T47D (cell line): ENCODE data around the gene KCTD16.

Experiments used
- DNase-seq, 2 experiments: peaks; one replicate each; pipeline versions ENCODE4 v3.0.0 to v3.0.0-alpha.2; 2011 to 2012; ENCODE audit warnings: low read depth in 1 of 2, low spot score in 1 of 2
- JUND ChIP-seq: IDR thresholded peaks from 2 replicates; pipeline ENCODE4 v1.6.1; 2012; ENCODE audit warnings: low read depth
- in situ Hi-C: cut with HindIII; loops from 2 replicates; pipeline ENCODE4 v1.10.0; 2016; ENCODE audit warnings: low sequenced_read_pairs, low pct_unique_long_range_greater_than_20kb

KCTD16 gene

DNA sequence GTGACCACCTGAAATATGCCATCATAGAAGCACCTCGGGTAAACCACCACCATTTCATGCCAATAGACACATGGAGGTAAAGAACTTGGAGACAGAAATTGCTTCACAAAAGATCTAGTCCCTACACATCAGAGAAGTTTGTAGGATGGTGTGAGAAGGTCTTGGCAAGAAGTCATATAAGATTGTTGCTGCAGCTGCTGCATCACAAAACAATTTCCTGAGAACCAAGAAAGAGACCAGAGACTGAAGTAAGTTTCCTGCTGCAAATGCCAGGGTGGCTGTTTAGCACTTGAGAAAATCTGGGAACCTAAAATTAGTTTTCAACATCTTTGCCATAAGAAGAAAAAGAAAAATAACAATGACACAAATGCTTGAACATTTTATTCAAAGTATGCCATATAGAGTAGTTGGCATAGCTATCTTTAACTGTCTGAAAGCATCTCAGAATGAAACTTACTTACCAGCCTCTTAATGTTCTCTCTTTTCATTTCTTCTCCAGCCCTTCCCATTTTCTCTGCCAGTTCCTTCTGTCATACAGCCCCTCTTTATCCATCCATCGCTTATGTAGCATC lies 114.3 kb downstream of the KCTD16 start:
- in situ Hi-C loops: no loop called here
- TF ChIP-seq JUND: no peak
- no peak for DNase-seq

DNA sequence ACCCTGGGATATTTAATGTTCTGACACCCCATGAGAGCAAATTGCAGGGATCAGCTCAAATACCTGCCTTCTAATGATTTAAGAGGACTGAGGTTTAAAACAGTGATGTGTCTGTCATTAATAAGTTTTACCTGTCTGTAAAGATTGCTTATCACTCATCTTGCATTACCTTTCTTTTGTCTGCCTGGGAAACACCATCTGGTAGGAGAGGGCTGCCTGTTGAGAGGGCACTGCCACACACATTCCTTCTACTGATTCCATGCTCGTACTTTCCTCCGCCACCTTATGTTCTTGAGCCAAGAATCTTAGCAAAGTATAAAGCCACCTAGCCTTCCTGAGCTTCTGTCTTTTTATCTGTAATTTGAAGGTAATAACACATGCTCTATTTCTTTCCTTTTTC lies 118.6 kb downstream of the KCTD16 start:
- in situ Hi-C loops: no loop called here
- no peak for TF ChIP-seq JUND
- no peak for DNase-seq

DNA sequence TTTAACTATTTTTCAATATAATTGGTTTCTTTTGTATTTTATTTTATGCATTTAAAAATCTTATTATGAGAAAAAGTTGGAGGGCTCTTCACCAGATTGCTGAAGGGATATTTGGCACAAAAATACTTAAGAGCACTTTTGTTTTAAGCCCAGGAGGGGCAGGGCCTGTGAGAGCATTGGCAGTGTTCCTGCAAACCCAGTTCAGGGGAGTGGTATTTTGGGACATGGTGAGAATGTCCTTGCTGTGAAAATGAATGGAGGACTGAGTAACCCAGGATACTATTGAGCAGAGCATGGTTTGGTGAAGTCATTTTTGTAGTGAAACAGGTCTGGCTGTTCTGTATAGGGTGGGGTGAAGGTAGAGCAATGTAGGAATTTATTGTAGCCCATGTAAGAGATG lies 121.4 kb downstream of the KCTD16 start:
- no peak for DNase-seq
- in situ Hi-C loops: no loop called here
- no peak for TF ChIP-seq JUND

DNA sequence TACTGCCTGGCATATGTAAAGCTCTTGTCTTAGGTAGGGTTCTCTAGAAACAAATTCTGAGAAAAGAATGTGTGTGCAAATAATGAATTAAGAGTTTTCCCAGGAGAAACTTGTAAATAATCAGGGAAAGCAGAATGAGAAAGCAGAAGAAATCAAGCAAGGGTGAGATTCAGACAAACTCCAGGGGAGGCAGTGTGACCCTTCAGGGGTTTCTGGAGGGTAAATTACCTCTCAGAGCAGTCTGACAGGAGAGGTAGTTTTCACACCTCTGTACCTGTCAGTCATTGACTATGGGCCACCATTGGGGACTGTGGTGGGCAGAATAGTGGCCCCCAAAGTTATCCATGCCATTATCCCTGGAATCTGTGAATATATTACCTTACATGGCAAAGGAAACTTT lies 124.6 kb downstream of the KCTD16 start:
- no peak for TF ChIP-seq JUND
- DNase-seq: no peak
- in situ Hi-C loops: no loop called here

DNA sequence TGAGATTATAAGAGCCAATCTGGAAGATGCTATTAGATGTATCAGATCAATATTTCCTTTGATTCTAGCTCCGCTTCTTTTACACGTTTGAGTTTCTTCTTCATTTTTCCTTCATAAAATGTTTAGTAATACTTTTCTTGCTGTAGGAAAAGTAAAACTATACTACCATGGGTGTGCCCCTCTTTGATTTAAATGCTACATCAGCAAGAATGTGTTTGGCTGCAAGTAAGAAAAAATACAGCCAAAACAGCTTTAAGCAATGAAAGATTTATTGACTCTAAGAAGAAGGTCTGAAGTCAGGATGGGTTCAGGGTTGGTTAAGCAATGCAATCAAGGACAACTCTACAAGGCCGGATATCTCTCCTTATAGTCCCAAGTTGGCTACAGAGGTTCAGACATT lies 126.4 kb downstream of the KCTD16 start:
- in situ Hi-C loops: no loop called here
- TF ChIP-seq JUND: no peak
- no peak for DNase-seq

DNA sequence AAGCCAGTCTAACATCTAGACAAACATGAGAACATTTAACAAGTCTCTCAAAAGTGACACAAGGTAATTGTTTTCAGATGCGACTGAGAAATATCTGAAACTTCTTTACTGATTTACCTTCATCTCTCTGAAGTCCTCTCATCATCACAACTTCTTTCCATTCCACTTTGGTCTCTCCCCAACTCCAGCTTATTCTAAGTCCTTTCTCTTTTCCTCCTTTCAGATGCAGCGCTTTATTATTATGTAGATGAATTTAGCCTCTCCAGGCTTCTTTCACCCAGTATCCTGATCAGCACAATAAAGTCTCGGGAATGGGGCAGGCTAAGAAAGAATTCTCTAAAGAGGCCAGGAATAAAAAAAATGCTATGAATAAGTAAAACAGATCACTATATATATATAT lies 128.0 kb downstream of the KCTD16 start:
- no peak for TF ChIP-seq JUND
- in situ Hi-C loops: no loop called here
- no peak for DNase-seq

DNA sequence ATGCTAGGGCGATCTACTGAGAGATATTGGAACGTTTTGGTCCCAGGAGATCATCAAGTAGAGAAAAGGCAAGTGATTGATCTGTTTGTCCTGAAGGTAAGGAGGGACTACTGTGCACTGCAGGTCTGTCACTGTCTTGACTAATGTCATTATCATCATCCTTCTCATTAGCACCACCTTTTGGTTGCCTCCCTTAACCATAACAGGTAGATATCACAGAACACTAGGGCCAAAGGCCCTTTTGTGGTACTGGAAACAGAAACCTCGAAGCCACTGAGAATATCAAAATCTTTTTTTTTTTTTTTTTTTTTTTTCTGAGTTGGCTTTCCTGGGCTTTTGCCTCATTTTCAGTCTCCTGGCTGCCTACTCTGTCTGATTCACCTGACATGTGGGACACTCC lies 134.0 kb downstream of the KCTD16 start:
- TF ChIP-seq JUND: no peak
- in situ Hi-C loops: no loop called here
- no peak for DNase-seq

DNA sequence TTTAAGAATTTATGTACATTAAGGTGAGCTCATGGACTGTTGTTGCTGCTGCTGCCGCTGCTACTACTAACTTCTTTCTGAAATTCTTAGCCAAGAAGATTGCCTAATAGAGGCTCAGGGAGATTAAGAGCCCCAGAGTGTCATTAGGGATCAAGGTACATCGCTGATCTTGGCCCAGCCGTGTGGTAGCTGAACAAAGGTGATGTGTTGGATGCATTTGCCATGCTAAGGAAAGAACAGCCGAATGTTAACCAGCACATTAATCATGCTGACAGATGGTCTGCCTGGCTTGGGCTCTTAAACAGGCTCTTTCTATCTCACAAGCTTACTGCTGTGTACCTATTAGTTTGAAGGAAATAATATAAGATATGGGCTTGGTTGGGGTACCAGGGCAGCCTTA lies 137.1 kb downstream of the KCTD16 start:
- DNase-seq: no peak
- TF ChIP-seq JUND: no peak
- in situ Hi-C loops: no loop called here

DNA sequence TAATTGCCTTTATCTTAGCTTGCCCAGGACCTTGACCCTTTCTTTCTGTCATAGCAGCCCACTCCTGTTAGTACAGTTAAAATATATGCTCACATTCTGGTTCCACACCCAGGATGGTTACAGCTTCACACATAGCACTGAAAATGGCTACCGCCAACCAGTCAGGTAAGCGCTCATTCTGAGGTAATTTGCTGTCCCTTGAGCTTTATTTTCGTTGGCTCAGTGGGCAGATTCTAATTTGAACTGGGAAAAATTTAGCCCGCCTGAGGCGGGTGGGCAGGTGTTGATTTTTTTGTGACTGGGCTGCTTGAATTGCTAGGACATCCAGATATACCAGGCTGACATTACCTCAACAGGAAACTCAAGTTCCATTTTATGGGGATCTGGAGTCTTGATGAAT lies 137.5 kb downstream of the KCTD16 start:
- no peak for DNase-seq
- in situ Hi-C loops: no loop called here
- TF ChIP-seq JUND: no peak

DNA sequence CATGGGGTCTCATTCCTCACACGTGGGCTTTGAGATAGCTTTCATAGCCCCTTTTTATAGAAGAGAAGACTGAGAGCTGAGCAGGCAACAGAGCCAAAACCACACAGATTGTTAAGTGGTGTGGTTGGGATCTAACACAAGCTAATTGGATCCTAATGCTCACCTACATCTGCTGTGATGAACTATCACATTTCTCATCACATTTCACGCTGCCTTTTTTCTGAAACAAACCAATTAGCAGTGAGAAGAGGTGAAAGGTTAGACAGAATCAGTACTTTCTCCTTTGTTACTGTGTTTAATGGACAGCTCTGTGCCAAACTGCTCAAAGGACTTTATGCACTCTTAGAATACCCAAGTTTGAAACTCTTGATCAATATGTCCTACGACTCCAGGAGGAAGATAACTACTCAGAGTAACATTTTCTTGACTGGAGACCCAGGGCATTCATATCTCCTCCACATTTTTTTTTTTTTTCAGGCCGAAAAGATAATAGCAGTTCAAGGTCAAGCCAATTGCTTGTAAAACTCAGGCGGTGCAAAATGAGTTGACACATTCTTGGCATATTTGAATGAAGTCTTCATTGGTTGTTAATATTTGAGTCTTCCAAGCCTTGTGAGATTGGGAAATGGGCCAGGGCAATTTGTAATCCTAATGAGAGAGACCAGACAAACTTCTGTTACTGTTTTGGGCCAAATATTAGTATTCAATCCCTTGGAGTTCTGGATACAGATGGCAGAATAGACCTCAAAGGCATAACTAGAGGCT lies 138.4 kb downstream of the KCTD16 start:
- TF ChIP-seq JUND: no peak
- in situ Hi-C loops: no loop called here
- no peak for DNase-seq

DNA sequence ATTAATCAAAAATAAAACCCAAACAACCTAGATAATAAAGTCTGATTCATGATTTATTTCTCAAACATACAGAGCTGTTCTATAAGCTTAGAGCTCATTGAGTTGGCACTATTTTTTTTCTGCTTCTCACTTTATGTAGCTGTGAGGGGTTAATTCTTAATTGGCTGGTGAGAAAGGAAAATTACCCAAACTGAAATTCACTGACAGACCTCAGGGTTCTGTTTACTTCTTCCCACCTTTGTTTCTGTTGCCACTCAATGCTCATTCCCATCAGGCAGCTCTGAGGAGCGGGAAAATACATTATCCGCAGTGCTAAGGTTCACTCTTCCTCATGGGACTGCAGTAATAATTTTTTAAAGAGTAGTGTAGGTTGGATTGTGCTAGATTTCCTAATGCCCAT lies 139.9 kb downstream of the KCTD16 start:
- no peak for TF ChIP-seq JUND
- in situ Hi-C loops: no loop called here
- no peak for DNase-seq

DNA sequence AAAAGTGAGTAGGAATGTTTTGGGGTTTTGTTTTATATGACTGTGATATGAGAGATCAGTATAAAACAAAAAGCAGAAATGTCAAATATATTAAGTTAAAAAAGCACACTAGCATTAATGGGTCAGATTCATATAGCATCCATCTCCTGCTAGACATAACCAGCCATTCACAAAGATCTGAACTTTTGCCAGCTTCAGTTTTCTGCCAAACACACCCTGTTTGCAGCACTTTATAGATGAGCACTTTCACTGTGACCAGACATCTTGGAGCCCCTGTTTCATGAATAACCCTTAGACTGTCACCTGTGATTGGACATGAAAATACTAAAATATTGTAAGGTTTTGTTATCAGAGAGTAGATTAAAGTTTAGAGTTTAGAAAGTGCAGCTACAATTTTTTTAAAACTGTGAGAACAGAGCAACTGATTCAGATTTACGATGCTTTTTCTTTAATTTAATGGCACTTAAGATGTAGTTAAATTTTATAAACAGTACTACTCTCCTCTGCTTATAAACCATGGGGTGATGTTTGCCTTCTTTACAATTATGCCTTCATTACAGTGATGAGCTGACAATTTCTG lies 142.6 kb downstream of the KCTD16 start:
- in situ Hi-C loops: no loop called here
- no peak for TF ChIP-seq JUND
- DNase-seq: no peak

DNA sequence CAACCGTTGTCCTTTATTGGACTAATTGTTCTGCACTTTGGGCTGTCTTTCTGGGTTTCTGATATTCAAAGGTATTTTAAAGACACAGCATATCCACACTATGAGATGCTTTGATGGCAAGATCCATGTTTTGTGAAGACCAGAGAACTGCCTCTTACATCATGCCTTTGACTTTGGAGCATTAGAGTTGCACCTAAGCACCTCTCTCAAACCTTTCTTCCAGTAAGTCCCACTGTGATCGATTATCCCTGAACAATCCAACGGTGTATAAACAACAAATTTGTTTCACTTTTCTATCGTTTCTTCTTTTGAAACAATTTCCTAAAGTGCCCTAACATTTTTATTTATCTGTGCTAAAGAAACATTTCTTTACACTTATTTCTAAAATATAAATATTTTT lies 144.4 kb downstream of the KCTD16 start:
- DNase-seq: no peak
- in situ Hi-C loops: no loop called here
- TF ChIP-seq JUND: no peak
